IMR-90 (cell line): ENCODE measurements around the gene EML5. TPM values are rescaled to one million over a fixed set of nuclear protein-coding genes. Genes with fewer than 3 reads are reported as not detected.

Source experiments
- ATAC-seq: fragments of 200-7000 bp; cut with Tn5 transposase; 2 replicates; pipeline ENCODE4 v1.9.1; 2020; ENCODE audit warnings: low read depth, mild to moderate bottlenecking, moderate library complexity
- BruUV-seq: library from RNA; stranded (reverse); fragments of 400-500 nt; replicated peaks from 2 replicates; lab custom pipeline; 2021; lab: Mats Ljungman, UMichigan
- CTCF ChIA-PET: fragments of 300-600 bp; formaldehyde crosslinking; extraction: SDS; loops from one replicate; lab custom pipeline; 2021; ENCODE audit warnings: antibody characterized with exemption; lab: Yijun Ruan, JAX
- POLR2A ChIA-PET: fragments of 300-600 bp; sonication (Branson Sonifier 250); formaldehyde crosslinking; loops from one replicate; lab custom pipeline; 2022; ENCODE audit warnings: antibody characterized with exemption; ENCODE audit not compliant: unreplicated experiment; lab: Charles Lee
- DNase-seq: peaks from one replicate; pipeline ENCODE4 v3.0.0; 2013
- H2AFZ ChIP-seq: replicated peaks from 2 replicates; pipeline ENCODE3; 2013; ENCODE audit warnings: low read length, mild to moderate bottlenecking; ENCODE audit not compliant: poor library complexity
- H2AK5ac ChIP-seq: 2 replicates; pipeline ENCODE4 v1.6.1; 2013; ENCODE audit warnings: low read depth, low read length, inconsistent platforms
- H2AK9ac ChIP-seq: replicated peaks from 2 replicates; pipeline ENCODE3; 2013; ENCODE audit warnings: mild to moderate bottlenecking, low read depth, low read length, moderate library complexity; ENCODE audit not compliant: poor library complexity
- H2BK120ac ChIP-seq: 2 replicates; pipeline ENCODE4 v1.6.1; 2013; ENCODE audit warnings: low read depth, low read length, inconsistent platforms
- H2BK15ac ChIP-seq: 3 replicates; pipeline ENCODE4 v1.6.1; 2013; ENCODE audit warnings: low read depth, low read length, inconsistent platforms
- H2BK20ac ChIP-seq: 2 replicates; pipeline ENCODE4 v1.6.1; 2013; ENCODE audit warnings: low read depth, mild to moderate bottlenecking, inconsistent platforms, low read length, moderate library complexity
- H2BK5ac ChIP-seq: 2 replicates; pipeline ENCODE4 v1.6.1; 2013; ENCODE audit warnings: mild to moderate bottlenecking, low read depth, low read length, inconsistent platforms; ENCODE audit not compliant: poor library complexity, severe bottlenecking
- H3K14ac ChIP-seq: replicated peaks from 2 replicates; pipeline ENCODE4 v1.6.1; 2013; ENCODE audit warnings: low read depth, low read length, inconsistent platforms
- H3K18ac ChIP-seq: 2 replicates; pipeline ENCODE4 v1.6.1; 2013; ENCODE audit warnings: low read depth, low read length, control low read depth
- H3K23ac ChIP-seq: 2 replicates; pipeline ENCODE4 v1.6.1; 2013; ENCODE audit warnings: low read depth, low read length, inconsistent platforms
- H3K27ac ChIP-seq: 2 replicates; pipeline ENCODE4 v1.5.1; 2013; ENCODE audit warnings: mild to moderate bottlenecking, control low read depth, low read length; ENCODE audit not compliant: insufficient read depth
- H3K27me3 ChIP-seq: 2 replicates; pipeline ENCODE4 v1.6.1; 2013; ENCODE audit warnings: low read length; ENCODE audit not compliant: control insufficient read depth, insufficient read depth
- H3K36me3 ChIP-seq: 2 replicates; pipeline ENCODE4 v1.6.1; 2013; ENCODE audit warnings: low read length, mixed read lengths; ENCODE audit not compliant: control insufficient read depth, insufficient read depth
- H3K4ac ChIP-seq: 2 replicates; pipeline ENCODE4 v1.6.1; 2013; ENCODE audit warnings: low read depth, low read length, inconsistent platforms
- H3K4me1 ChIP-seq: 2 replicates; pipeline ENCODE4 v1.6.1; 2013; ENCODE audit warnings: low read length, mixed read lengths; ENCODE audit not compliant: control insufficient read depth, insufficient read depth
- H3K4me2 ChIP-seq: 2 replicates; pipeline ENCODE4 v1.6.1; 2013; ENCODE audit warnings: low read depth, mild to moderate bottlenecking, control low read depth, low read length, moderate library complexity
- H3K4me3 ChIP-seq: 2 replicates; pipeline ENCODE4 v1.5.1; 2013; ENCODE audit warnings: low read depth, mild to moderate bottlenecking, control low read depth, low read length, moderate library complexity; ENCODE audit not compliant: insufficient read depth
- H3K56ac ChIP-seq: 2 replicates; pipeline ENCODE4 v1.6.1; 2013; ENCODE audit warnings: low read length, inconsistent platforms; ENCODE audit not compliant: insufficient read depth; ENCODE audit errors: extremely low read depth
- H3K79me1 ChIP-seq, 2 experiments: 2 replicates each; pipeline ENCODE4 v1.6.1; 2013; ENCODE audit warnings: low read length in 2 of 2, inconsistent platforms in 1 of 2, low read depth in 1 of 2
- H3K9ac ChIP-seq: 2 replicates; pipeline ENCODE4 v1.6.1; 2013; ENCODE audit warnings: low read depth, low read length, control low read depth
- H3K9me1 ChIP-seq: 2 replicates; pipeline ENCODE4 v1.6.1; 2013; ENCODE audit warnings: low read length, inconsistent platforms; ENCODE audit not compliant: insufficient read depth
- H3K9me3 ChIP-seq: 2 replicates; pipeline ENCODE4 v1.6.1; 2013; ENCODE audit warnings: low read length; ENCODE audit not compliant: control insufficient read depth, insufficient read depth
- H4K20me1 ChIP-seq: 2 replicates; pipeline ENCODE4 v1.6.1; 2013; ENCODE audit warnings: low read length, inconsistent platforms; ENCODE audit not compliant: insufficient read depth
- H4K5ac ChIP-seq: 2 replicates; pipeline ENCODE4 v1.6.1; 2013; ENCODE audit warnings: mild to moderate bottlenecking, low read depth, low read length, control low read depth
- H4K8ac ChIP-seq, 2 experiments: 2 replicates each; pipeline ENCODE4 v1.6.1; 2013; ENCODE audit warnings: low read depth in 2 of 2, low read length in 2 of 2, control low read depth in 1 of 2, inconsistent platforms in 1 of 2
- H4K91ac ChIP-seq: 2 replicates; pipeline ENCODE4 v1.6.1; 2013; ENCODE audit warnings: low read depth, low read length, inconsistent platforms; ENCODE audit not compliant: insufficient read depth
- RCOR1 ChIP-seq: IDR thresholded peaks from 2 replicates; pipeline ENCODE4 v1.6.1; 2012; ENCODE audit warnings: mild to moderate bottlenecking, low read length, improper control_type of control experiment; ENCODE audit not compliant: insufficient replicate concordance
- WGBS, 2 experiments: methylation state at CpG; one replicate each; pipeline versions ENCODE4 v1.1.5 to v1.1.7; 2013; ENCODE audit warnings: missing lambda C conversion rate in 2 of 2; ENCODE audit not compliant: insufficient read length in 1 of 2; ENCODE audit errors: extremely low coverage in 2 of 2; 5-methylcytosine and 5-hydroxymethylcytosine counted together
- dilution Hi-C: fragments of 300-500 bp; cut with HindIII; formaldehyde crosslinking; loops from one replicate; pipeline ENCODE4 v1.14.3; 2018; ENCODE audit warnings: low sequenced_read_pairs; ENCODE audit not compliant: unreplicated experiment
- in situ Hi-C: fragments of 300-500 bp; cut with MboI; formaldehyde crosslinking; loops from 3 replicates; pipeline ENCODE4 v1.14.3; 2019; ENCODE audit warnings: low sequenced_read_pairs, inconsistent platforms, mixed read lengths
- intact Hi-C: fragments of 100-400 bp; cut with micrococcal nuclease; formaldehyde crosslinking; loops from 2 replicates; pipeline ENCODE4 v1.10.0; 2022
- polyA plus RNA-seq, 3 experiments: library from polyadenylated mRNA; depleted of rRNA; stranded (reverse); fragments of >200 nt; gene quantifications; 2 replicates each; pipeline ENCODE4 v1.2.3, GENCODE V29; 2012; ENCODE audit warnings: low replicate concordance in 1 of 3
- total RNA-seq: library from RNA; depleted of rRNA; stranded (reverse); fragments of >200 nt; gene quantifications from 2 replicates; pipeline ENCODE4 v1.2.3, GENCODE V29; 2012

The EML5 gene
- total and polyA plus RNA-seq, 2 of the 4 experiments (the other 2 are of a cell fraction): 8.1 to 22.2 TPM

- no peaks in the 10 kb centered on the region for H3K9me3 ChIP-seq
- H3K9ac ChIP-seq: no peak overlapping the region
- no peak overlapping the region for H2BK120ac ChIP-seq
- DNase-seq (peak; percentile 7), ATAC-seq (no peak)
- H3K56ac ChIP-seq: no peak overlapping the region
- no peak overlapping the region for H4K8ac ChIP-seq
- H2AK9ac ChIP-seq: no peak overlapping the region
- H2BK15ac ChIP-seq: no peak overlapping the region
- no peak overlapping the region for H4K5ac ChIP-seq
- CTCF ChIA-PET: no interaction called here
- H3K4me1 ChIP-seq: peaks cover 4% of the 10 kb centered on the region; the same call in 1 of the 2 replicates
- no CpG with 5 or more reads among the region's 1 CpG for WGBS, 2 experiments
- no peak overlapping the region for H3K4me3 ChIP-seq
- H3K14ac ChIP-seq: no peak overlapping the region
- in situ Hi-C loops (no loop called here), dilution Hi-C loops (no loop called here), intact Hi-C loops (loop anchor here (5.0 kb wide), 1 partner anchor 56 kb away; no protein-coding TSS in a partner anchor)
- H3K4ac ChIP-seq: no peak overlapping the region
- POLR2A ChIA-PET: interaction anchor here (0.8 kb wide), 1 partner anchor 11 kb away, joined by 3 read pairs; no protein-coding TSS in a partner anchor
- BruUV-seq: no TSS peak
- H3K4me2 ChIP-seq: no peak overlapping the region
- no peaks in the 10 kb centered on the region for H3K36me3 ChIP-seq
- H2BK20ac ChIP-seq: no peak overlapping the region
- no peak overlapping the region for H2BK5ac ChIP-seq
- TF ChIP-seq RCOR1: no peak
- H2AK5ac ChIP-seq: no peak overlapping the region
- H3K27ac ChIP-seq: no peak overlapping the region
- no peak overlapping the region for H3K18ac ChIP-seq
- H3K9me1 ChIP-seq: 0 out of 2 replicates have a peak, but pooled peaks cover 2% of the 10 kb centered on the region
- H3K23ac ChIP-seq: no peak overlapping the region
- no peak overlapping the region for H2AFZ ChIP-seq
- H3K79me1 ChIP-seq: peaks cover 6 to 22% of the 10 kb centered on the region in 2 experiments; a peak in 3 of 4 replicates
- no peaks in the 10 kb centered on the region for H3K27me3 ChIP-seq
- no peak overlapping the region for H4K91ac ChIP-seq
- no peaks in the 10 kb centered on the region for H4K20me1 ChIP-seq
Observed at GRCh38 chr14:88748288-88748687, 44.5 kb downstream of the EML5 start.
